GM21515 (cell line): ENCODE measurements around the gene ARHGEF2.

Experiments
- ATAC-seq: cut with Tn5 transposase; IDR thresholded peaks from one replicate; pipeline ENCODE4 v1.9.1; 2021; ENCODE audit not compliant: unreplicated experiment

ARHGEF2 gene

DNA sequence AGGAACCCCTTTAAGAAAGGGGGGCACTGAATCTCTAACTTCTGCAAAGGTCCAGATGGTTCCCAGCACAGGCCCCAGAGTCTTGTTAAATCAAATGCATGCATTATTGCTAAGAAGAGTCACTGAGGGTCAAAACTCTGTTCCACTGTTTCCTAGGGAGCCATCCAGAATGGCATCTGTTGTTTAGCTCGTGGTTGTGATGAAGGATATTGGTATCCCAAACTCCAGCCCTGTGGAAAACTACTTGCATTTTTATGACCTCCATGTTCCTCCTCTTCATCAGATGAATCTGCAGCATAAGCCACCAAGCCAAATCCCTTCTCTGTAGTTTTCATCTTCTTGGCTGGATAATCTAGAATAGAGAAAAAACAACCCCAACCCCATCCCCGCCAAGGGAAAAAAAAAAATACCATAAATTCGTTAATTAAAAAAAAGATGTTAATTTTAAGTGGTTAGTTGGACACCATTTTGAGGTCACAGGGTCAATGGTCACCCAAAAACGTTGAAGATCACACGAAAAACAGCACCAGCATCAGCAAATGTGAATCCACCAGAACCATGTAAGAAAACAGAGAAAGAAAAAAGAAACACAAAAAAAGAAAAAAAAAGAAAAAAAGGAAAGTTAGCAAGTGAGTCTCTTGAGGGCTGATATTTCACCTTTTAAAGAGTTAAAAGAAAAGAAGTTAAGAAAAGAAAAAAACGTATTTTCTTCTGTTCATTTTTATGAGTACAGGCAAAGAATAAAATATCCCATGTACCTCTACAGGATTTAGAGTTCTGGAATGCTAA, 64.2 kb downstream of the ARHGEF2 start:
- ATAC-seq, result no peak

DNA sequence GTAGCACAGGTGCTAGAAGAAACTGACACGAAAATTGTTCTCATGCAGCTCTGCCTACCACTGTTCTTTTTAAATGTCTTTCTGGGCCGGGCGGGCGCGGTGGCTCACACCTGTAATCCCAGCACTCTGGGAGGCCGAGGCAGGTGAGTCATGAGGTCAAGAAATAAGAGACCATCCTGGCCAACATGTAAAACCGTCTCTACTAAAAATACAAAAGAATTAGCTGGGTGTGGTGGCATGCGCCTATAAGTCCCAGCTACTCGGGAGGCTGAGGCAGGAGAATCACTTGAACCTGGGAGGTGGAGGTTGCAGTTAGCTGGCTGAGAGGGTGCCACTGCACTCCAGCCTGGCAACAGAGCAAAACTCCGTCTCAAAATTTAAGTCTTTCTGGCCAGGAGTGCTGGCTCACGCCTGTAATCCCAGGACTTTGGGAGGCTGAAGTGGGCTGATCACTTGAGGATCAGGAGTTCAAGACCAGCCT, 66.3 kb downstream of the ARHGEF2 start:
- ATAC-seq, result no peak

DNA sequence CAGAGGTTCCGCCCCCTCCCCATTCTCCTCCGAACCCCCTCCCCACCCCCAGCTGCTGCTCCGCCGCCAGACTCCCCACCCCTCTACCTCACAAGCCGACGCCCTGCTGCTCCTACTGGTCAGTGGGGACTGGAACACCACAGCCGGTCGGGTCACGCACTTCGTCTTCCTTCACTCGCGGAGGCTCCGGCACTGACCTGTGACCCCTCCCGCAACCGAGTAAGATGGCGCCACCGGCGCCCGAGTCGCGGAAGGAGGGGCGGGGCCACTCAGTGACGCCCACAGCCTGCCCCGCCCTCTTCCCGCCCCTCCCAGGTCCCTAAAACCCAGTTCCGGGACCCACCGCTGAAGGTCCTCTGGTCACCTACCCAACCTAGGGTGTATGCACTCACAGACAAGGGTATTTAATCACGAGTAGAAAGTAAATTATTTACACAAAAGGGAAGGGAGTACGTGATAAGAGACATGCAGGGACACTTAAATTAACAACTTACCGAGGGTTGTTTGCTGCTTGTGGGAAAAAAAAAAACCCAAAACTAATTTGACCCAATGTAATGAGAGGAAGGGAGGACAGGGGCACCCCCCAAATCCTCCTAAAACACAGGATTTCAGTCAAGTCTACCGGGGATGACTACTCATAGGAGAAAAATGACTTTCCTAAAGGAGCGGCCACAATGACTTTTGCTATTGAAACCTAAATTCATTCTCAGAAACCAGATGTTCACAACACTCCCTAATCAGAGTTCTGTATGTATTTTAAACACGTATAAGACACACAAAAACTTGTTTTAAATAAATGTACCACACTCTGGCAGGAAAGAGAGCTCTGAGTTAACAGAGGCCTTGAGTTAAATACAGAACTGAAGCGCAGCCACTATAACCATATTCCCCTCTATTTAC, 66.9 kb downstream of the ARHGEF2 start, which contains the start of gene RIT1:
RIT1 (minus strand) TSS at position 194 of the 900 bp plus-strand sequence. CDS start 588 bp downstream, outside the sequence.
- peak; percentile 82 for ATAC-seq

DNA sequence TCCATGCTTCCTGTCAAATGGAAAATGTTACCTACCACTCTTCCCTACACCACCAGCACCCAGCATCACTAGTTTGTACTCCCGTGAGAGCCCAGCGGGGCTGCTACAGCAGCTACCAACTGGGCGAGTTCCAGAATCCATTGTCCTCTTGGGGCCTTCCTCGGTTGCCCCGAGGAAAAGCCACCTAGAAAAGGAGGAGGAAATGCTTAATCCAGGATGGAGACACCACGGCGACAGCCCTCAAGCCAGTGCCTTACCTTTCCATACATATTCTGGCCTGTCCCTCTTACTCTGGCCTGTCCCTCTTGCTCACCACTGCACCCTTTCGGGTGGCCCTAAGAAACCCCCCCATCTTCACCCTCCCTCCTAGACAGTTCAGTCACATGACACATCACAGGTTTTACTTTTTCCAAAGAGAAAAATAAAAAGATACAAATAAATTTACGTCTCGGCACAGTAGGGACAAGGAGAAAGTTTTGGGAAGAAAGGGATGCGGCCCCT, 67.7 kb downstream of the ARHGEF2 start:
- no peak for ATAC-seq

DNA sequence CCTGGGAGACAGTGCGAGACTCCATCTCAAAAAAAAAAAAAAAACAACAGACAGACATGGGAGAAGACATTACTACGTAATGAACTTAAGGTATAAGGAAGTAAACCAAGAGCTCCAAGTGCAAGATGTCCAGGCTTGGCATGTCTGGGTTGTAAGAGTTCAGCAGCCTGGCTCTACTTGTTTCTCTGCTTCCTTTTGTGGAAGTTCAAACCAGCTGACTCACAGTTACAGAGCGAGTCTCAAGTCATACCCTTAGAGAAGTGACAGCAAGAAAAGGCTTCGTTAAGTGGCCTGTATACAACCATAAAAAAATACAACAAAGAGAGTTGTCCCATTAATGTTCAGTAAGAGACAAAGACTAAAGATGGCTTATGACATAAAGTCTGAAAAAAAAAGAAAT, 68.5 kb downstream of the ARHGEF2 start:
- ATAC-seq, result no peak

DNA sequence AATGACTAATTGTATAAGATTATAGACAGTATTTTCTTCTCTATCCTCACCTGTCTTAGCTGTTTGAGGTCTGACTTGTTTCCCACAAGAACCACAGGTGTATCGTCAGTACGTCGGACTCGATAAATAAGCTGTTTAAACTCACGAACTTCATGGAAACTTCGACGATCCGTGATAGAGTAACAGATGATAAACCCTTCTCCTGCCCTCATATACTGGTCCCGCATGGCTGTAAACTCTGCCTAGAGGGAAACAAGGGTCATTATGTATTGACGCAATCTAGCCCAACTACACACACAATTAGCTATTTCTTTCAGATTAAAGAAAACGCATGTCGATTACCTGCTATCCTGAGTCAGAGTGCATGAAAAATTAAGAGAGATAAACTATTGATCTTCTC, 74.1 kb downstream of the ARHGEF2 start:
- no peak for ATAC-seq

DNA sequence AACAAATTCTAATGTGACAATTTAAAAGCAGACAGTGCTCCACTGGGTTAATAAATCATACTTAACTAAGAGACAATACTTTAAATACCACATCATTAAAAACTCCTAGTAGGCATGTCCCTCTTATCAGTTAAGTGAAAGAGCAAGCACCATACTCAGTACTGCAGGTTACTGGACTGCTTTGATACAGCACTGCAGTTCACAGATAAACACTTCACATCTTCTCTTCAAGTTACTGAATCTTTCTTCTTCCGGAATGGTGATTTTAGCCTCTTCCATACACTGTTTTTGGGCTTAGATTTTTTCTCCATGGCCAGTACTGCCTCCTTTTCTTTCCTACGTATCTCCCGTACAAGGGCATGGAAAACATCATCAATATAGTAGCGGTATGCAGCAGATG, 78.2 kb downstream of the ARHGEF2 start:
- ATAC-seq, result no peak

DNA sequence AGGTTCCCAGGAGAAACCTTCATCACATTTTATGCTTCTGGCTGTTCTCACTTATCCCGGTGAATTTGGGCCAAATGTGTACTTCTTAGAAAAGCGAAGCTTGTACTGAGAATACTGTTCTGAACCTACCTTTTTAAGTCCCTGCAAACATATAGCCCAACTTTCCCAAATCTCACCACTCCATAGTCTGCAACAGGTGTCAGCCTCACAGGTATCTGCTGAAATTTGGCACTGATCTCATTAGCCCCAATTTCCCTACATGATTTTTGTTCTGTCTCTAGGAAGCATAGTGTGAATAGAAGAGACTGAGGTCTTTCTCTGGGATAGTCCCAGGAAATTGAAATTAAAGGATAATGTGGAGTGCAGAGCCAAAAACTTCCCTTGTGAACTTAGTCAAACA, 78.7 kb downstream of the ARHGEF2 start:
- ATAC-seq, result no peak

DNA sequence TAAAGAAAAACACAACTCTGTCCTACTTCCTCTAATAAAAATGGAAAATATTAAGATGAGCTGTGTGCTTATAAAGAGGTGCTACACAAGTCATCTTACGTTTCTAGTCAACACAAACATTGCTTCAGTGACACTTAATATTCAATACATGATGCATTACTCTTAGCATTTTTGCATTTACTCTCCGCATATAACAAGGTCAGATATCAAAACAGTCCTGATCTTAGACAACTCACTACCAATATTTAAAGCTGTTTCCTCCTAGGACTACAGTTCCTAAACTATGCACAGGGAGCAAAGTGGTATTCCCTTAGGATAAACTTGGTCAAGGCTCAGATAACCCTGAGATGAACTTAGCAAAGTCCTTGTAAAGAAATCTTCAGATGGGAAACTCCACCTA, 79.5 kb downstream of the ARHGEF2 start:
- no peak for ATAC-seq

DNA sequence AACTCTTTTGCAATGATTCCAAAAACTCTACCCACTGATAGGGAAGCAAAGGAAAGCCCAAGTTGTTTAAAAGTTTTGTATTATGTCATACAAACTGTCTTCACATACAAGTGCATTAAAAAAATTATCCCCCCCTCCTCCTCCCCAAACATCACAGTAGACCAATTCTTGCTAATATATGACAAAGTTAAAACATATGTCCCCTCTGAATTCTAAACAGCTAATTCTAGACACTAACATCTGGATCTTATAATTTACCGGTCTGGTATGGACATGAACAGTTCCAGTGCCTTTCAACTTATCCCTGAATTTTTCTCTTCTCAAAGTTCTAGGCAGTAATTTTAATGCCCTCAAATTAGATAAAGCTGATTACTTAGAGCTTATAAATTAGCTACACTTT, 80.6 kb downstream of the ARHGEF2 start:
- ATAC-seq, result no peak
